HEK293 (cell line): Measurements from ENCODE around the gene TMOD4.

Experiments
- CTCF ChIA-PET: fragments of 350-600 bp; formaldehyde crosslinking; extraction: SDS; loops from one replicate; lab custom pipeline; 2021; ENCODE audit warnings: antibody characterized with exemption; lab: Yijun Ruan, JAX
- POLR2A ChIA-PET: fragments of 300-600 bp; formaldehyde crosslinking; extraction: SDS; loops from one replicate; lab custom pipeline; 2020; ENCODE audit warnings: antibody characterized with exemption, inconsistent platforms; lab: Yijun Ruan, JAX
- H3K27ac ChIP-seq: fragments of 200-500 bp; sonication (Bioruptor generic); 2 replicates; pipeline ENCODE4 v1.5.1; 2014; ENCODE audit warnings: low read depth, low read length, control low read depth, inconsistent platforms; ENCODE audit errors: extremely low read depth
- H3K36me3 ChIP-seq, 2 experiments: fragments of 200-500 bp in 1 of 2; sonication (Bioruptor generic) in 1 of 2; 1 replicate in 1 of 2; 2 replicates in 1 of 2; pipeline ENCODE4 v1.5.1; 2014 to 2017; ENCODE audit warnings: inconsistent platforms in 2 of 2, low read length in 2 of 2; ENCODE audit not compliant: control insufficient read depth in 2 of 2, insufficient read depth in 1 of 2
- H3K4me1 ChIP-seq: fragments of 200-500 bp; sonication (Bioruptor generic); 2 replicates; pipeline ENCODE4 v1.5.1; 2014; ENCODE audit warnings: mild to moderate bottlenecking, low read length, inconsistent platforms; ENCODE audit not compliant: control insufficient read depth, insufficient read depth
- H3K4me3 ChIP-seq: 2 replicates; pipeline ENCODE4 v1.5.1; 2011; ENCODE audit warnings: low read depth, mild to moderate bottlenecking, control low read depth, low read length, moderate library complexity
- H3K9me3 ChIP-seq: fragments of 200-500 bp; sonication (Bioruptor generic); 2 replicates; pipeline ENCODE4 v1.5.1; 2014; ENCODE audit warnings: low read depth, low read length, inconsistent platforms; ENCODE audit not compliant: control insufficient read depth, insufficient read depth
- HOXC10 ChIP-seq: sonication (generic); formaldehyde crosslinking; IDR thresholded peaks from 2 replicates; pipeline ENCODE4 v1.8.1; 2023; ENCODE audit warnings: mild to moderate bottlenecking, missing genetic modification reagents
- KLF10 ChIP-seq: fragments of 450-650 bp; IDR thresholded peaks from 2 replicates; pipeline ENCODE4 v1.5.1; 2018; ENCODE audit warnings: missing biosample characterization, mild to moderate bottlenecking, missing genetic modification characterization
- WT1 ChIP-seq: fragments of 450-650 bp; formaldehyde crosslinking; IDR thresholded peaks from 2 replicates; pipeline ENCODE4 v1.5.1; 2016; ENCODE audit warnings: missing biosample characterization, missing genetic modification characterization
- ZEB2 ChIP-seq: fragments of 450-650 bp; formaldehyde crosslinking; IDR thresholded peaks from 2 replicates; pipeline ENCODE4 v1.5.1; 2016; ENCODE audit warnings: missing biosample characterization, missing genetic modification characterization
- ZIC2 ChIP-seq: fragments of 450-650 bp; formaldehyde crosslinking; IDR thresholded peaks from 2 replicates; pipeline ENCODE4 v1.5.1; 2016; ENCODE audit warnings: missing biosample characterization, missing genetic modification characterization
- ZNF121 ChIP-seq: fragments of 450-650 bp; formaldehyde crosslinking; IDR thresholded peaks from 2 replicates; pipeline ENCODE4 v1.5.1; 2016; ENCODE audit warnings: missing biosample characterization, missing genetic modification characterization
- ZNF2 ChIP-seq: fragments of 450-650 bp; formaldehyde crosslinking; IDR thresholded peaks from 2 replicates; pipeline ENCODE4 v1.5.1; 2016; ENCODE audit warnings: missing biosample characterization, missing genetic modification characterization
- ZNF335 ChIP-seq: fragments of 450-650 bp; formaldehyde crosslinking; conservative IDR thresholded peaks from 2 replicates; pipeline ENCODE4 v1.5.1; 2016; ENCODE audit warnings: missing biosample characterization, missing genetic modification characterization
- ZNF366 ChIP-seq: fragments of 450-650 bp; formaldehyde crosslinking; conservative IDR thresholded peaks from 2 replicates; pipeline ENCODE4 v1.5.1; 2016; ENCODE audit warnings: missing biosample characterization, missing genetic modification characterization
- ZNF621 ChIP-seq: fragments of 450-650 bp; formaldehyde crosslinking; IDR thresholded peaks from 2 replicates; pipeline ENCODE4 v1.5.1; 2017; ENCODE audit warnings: missing biosample characterization, missing genetic modification characterization
- ZNF629 ChIP-seq: fragments of 450-650 bp; formaldehyde crosslinking; IDR thresholded peaks from 2 replicates; pipeline ENCODE4 v1.5.1; 2017; ENCODE audit warnings: missing biosample characterization, missing genetic modification characterization
- ZNF654 ChIP-seq: fragments of 450-650 bp; formaldehyde crosslinking; IDR thresholded peaks from 2 replicates; pipeline ENCODE4 v1.5.1; 2016; ENCODE audit warnings: low read depth, missing biosample characterization, missing genetic modification characterization
- ZNF660 ChIP-seq: fragments of 450-650 bp; IDR thresholded peaks from 2 replicates; pipeline ENCODE4 v1.5.1; 2018; ENCODE audit warnings: missing biosample characterization, mild to moderate bottlenecking, missing genetic modification characterization
- ZSCAN16 ChIP-seq: fragments of 450-650 bp; formaldehyde crosslinking; IDR thresholded peaks from 2 replicates; pipeline ENCODE4 v1.5.1; 2016; ENCODE audit warnings: missing biosample characterization, missing genetic modification characterization
- ZSCAN30 ChIP-seq: fragments of 450-650 bp; IDR thresholded peaks from 2 replicates; pipeline ENCODE4 v1.5.1; 2018; ENCODE audit warnings: missing biosample characterization, mild to moderate bottlenecking, missing genetic modification characterization, moderate library complexity
- TF ChIP-seq, protein P1 (sequence below): fragments of 450-650 bp; formaldehyde crosslinking; IDR thresholded peaks from 2 replicates; pipeline ENCODE4 v1.5.1; 2016; ENCODE audit warnings: missing biosample characterization, missing genetic modification characterization
- TF ChIP-seq, protein P2 (sequence below): IDR thresholded peaks from 2 replicates; pipeline ENCODE4 v1.6.1; 2011; ENCODE audit warnings: mild to moderate bottlenecking, low read depth, low read length, borderline replicate concordance
- TF ChIP-seq, protein P3 (sequence below): fragments of 450-650 bp; formaldehyde crosslinking; IDR thresholded peaks from 2 replicates; pipeline ENCODE4 v1.5.1; 2016; ENCODE audit warnings: missing biosample characterization, missing genetic modification characterization
- TF ChIP-seq, protein P4 (sequence below): fragments of 450-650 bp; formaldehyde crosslinking; IDR thresholded peaks from 2 replicates; pipeline ENCODE4 v1.5.1; 2017; ENCODE audit warnings: missing biosample characterization, missing genetic modification characterization
- TF ChIP-seq, protein P5 (sequence below): fragments of 450-650 bp; formaldehyde crosslinking; IDR thresholded peaks from 2 replicates; pipeline ENCODE4 v1.5.1; 2016; ENCODE audit warnings: missing biosample characterization, missing genetic modification characterization
- TF ChIP-seq, protein P6 (sequence below): fragments of 450-650 bp; formaldehyde crosslinking; IDR thresholded peaks from 2 replicates; pipeline ENCODE4 v1.5.1; 2016; ENCODE audit warnings: missing biosample characterization, missing genetic modification characterization
- TF ChIP-seq, protein P7 (sequence below): fragments of 450-650 bp; formaldehyde crosslinking; IDR thresholded peaks from 2 replicates; pipeline ENCODE4 v1.5.1; 2016; ENCODE audit warnings: missing biosample characterization, missing genetic modification characterization, borderline replicate concordance
- TF ChIP-seq, protein P8 (sequence below): fragments of 450-650 bp; formaldehyde crosslinking; IDR thresholded peaks from 2 replicates; pipeline ENCODE4 v1.5.1; 2016; ENCODE audit warnings: missing biosample characterization, missing genetic modification characterization

TMOD4 gene

DNA sequence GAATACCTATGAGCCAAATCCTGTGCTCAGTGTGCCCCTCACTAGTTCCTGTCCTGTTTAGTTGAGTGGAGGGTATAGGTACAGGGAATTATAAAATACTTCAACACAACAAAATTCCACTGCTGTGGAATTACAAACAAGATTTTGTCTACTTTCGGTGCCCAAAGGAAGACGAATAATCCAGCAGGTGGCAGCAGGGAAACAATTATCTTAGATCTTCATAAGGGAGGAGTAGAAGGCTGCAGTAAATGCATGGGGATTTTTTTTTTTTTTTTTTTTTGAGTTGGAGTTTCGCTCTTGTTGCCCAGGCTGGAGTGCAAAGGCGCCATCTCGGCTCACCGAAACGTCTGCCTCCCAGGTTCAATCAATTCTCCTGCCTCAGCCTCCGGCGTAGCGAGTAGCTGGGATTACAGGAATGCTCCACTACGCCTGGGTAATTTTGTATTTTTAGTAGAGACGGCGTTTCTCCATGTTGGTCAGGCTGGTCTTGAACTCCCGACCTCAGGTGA is 20.6 kb upstream of the TMOD4 start:
- Histone ChIP-seq H3K27ac (peak overlapping the region; percentile 35; the same call in 1 of the 2 replicates), H3K4me1 (no peaks in the 10 kb centered on the region; the same call in 1 of the 2 replicates), H3K4me3 (peak overlapping the region; percentile 26), H3K36me3 (no peaks in the 10 kb centered on the region; a peak in 1 of 3 replicates), H3K9me3 (no peaks in the 10 kb centered on the region)
- CTCF ChIA-PET: interaction anchor here (0.6 to 3.8 kb wide), 11 partner anchors 8 to 144 kb away, joined by 3 to 24 read pairs (median 3); no protein-coding TSS in a partner anchor
- POLR2A ChIA-PET: interaction anchor here (0.7 to 1.2 kb wide), 2 partner anchors 58 to 144 kb away, joined by 3 to 9 read pairs; partner anchors contain the start of gene PSMD4
- TF ChIP-seq, protein P1, sequence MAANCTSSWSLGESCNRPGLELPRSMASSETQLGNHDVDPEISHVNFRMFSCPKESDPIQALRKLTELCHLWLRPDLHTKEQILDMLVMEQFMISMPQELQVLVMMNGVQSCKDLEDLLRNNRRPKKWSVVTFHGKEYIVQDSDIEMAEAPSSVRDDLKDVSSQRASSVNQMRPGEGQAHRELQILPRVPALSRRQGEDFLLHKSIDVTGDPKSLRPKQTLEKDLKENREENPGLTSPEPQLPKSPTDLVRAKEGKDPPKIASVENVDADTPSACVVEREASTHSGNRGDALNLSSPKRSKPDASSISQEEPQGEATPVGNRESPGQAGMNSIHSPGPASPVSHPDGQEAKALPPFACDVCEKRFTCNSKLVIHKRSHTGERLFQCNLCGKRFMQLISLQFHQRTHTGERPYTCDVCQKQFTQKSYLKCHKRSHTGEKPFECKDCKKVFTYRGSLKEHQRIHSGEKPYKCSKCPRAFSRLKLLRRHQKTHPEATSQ (tag by site-specific recombination): no peak
- TF ChIP-seq ZIC2 (tag by site-specific recombination) (no peak), ZNF629 (tag by site-specific recombination) (peak; percentile 41; the same call in 1 of the 2 replicates), WT1 (tag by site-specific recombination) (0 out of 2 replicates have a peak, but pooled peaks have one; percentile 25), ZEB2 (peak; percentile 50), ZNF121 (tag by site-specific recombination) (no peak), ZSCAN16 (tag by site-specific recombination) (no peak), ZSCAN30 (0 out of 2 replicates have a peak, but pooled peaks have one; percentile 42), ZNF621 (no peak), ZNF366 (peak; percentile 81), ZNF654 (peak; percentile 98), KLF10 (0 out of 2 replicates have a peak, but pooled peaks have one; percentile 35), ZNF335 (tag by site-specific recombination) (peak; percentile 59), ZNF2 (tag by site-specific recombination) (peak; percentile 57; the same call in 1 of the 2 replicates), HOXC10 (no peak), ZNF660 (peak; percentile 82; the same call in 1 of the 2 replicates)
- TF ChIP-seq, protein P2, sequence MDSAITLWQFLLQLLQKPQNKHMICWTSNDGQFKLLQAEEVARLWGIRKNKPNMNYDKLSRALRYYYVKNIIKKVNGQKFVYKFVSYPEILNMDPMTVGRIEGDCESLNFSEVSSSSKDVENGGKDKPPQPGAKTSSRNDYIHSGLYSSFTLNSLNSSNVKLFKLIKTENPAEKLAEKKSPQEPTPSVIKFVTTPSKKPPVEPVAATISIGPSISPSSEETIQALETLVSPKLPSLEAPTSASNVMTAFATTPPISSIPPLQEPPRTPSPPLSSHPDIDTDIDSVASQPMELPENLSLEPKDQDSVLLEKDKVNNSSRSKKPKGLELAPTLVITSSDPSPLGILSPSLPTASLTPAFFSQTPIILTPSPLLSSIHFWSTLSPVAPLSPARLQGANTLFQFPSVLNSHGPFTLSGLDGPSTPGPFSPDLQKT: no peak
- TF ChIP-seq, protein P3, sequence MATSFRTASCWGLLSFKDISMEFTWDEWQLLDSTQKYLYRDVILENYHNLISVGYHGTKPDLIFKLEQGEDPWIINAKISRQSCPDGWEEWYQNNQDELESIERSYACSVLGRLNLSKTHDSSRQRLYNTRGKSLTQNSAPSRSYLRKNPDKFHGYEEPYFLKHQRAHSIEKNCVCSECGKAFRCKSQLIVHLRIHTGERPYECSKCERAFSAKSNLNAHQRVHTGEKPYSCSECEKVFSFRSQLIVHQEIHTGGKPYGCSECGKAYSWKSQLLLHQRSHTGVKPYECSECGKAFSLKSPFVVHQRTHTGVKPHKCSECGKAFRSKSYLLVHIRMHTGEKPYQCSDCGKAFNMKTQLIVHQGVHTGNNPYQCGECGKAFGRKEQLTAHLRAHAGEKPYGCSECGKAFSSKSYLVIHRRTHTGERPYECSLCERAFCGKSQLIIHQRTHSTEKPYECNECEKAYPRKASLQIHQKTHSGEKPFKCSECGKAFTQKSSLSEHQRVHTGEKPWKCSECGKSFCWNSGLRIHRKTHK: no peak
- TF ChIP-seq, protein P4, sequence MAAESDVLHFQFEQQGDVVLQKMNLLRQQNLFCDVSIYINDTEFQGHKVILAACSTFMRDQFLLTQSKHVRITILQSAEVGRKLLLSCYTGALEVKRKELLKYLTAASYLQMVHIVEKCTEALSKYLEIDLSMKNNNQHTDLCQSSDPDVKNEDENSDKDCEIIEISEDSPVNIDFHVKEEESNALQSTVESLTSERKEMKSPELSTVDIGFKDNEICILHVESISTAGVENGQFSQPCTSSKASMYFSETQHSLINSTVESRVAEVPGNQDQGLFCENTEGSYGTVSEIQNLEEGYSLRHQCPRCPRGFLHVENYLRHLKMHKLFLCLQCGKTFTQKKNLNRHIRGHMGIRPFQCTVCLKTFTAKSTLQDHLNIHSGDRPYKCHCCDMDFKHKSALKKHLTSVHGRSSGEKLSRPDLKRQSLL (tag by site-specific recombination): no peak
- TF ChIP-seq, protein P5, sequence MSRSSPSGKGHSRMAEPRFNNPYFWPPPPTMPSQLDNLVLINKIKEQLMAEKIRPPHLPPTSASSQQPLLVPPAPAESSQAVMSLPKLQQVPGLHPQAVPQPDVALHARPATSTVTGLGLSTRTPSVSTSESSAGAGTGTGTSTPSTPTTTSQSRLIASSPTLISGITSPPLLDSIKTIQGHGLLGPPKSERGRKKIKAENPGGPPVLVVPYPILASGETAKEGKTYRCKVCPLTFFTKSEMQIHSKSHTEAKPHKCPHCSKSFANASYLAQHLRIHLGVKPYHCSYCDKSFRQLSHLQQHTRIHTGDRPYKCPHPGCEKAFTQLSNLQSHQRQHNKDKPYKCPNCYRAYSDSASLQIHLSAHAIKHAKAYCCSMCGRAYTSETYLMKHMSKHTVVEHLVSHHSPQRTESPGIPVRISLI: peak; percentile 95
- TF ChIP-seq, protein P6, sequence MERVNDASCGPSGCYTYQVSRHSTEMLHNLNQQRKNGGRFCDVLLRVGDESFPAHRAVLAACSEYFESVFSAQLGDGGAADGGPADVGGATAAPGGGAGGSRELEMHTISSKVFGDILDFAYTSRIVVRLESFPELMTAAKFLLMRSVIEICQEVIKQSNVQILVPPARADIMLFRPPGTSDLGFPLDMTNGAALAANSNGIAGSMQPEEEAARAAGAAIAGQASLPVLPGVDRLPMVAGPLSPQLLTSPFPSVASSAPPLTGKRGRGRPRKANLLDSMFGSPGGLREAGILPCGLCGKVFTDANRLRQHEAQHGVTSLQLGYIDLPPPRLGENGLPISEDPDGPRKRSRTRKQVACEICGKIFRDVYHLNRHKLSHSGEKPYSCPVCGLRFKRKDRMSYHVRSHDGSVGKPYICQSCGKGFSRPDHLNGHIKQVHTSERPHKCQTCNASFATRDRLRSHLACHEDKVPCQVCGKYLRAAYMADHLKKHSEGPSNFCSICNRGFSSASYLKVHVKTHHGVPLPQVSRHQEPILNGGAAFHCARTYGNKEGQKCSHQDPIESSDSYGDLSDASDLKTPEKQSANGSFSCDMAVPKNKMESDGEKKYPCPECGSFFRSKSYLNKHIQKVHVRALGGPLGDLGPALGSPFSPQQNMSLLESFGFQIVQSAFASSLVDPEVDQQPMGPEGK (tag by site-specific recombination): 0 out of 2 replicates have a peak, but pooled peaks have one; percentile 35
- TF ChIP-seq, protein P7, sequence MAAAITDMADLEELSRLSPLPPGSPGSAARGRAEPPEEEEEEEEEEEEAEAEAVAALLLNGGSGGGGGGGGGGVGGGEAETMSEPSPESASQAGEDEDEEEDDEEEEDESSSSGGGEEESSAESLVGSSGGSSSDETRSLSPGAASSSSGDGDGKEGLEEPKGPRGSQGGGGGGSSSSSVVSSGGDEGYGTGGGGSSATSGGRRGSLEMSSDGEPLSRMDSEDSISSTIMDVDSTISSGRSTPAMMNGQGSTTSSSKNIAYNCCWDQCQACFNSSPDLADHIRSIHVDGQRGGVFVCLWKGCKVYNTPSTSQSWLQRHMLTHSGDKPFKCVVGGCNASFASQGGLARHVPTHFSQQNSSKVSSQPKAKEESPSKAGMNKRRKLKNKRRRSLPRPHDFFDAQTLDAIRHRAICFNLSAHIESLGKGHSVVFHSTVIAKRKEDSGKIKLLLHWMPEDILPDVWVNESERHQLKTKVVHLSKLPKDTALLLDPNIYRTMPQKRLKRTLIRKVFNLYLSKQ (tag by site-specific recombination): no peak
- TF ChIP-seq, protein P8, sequence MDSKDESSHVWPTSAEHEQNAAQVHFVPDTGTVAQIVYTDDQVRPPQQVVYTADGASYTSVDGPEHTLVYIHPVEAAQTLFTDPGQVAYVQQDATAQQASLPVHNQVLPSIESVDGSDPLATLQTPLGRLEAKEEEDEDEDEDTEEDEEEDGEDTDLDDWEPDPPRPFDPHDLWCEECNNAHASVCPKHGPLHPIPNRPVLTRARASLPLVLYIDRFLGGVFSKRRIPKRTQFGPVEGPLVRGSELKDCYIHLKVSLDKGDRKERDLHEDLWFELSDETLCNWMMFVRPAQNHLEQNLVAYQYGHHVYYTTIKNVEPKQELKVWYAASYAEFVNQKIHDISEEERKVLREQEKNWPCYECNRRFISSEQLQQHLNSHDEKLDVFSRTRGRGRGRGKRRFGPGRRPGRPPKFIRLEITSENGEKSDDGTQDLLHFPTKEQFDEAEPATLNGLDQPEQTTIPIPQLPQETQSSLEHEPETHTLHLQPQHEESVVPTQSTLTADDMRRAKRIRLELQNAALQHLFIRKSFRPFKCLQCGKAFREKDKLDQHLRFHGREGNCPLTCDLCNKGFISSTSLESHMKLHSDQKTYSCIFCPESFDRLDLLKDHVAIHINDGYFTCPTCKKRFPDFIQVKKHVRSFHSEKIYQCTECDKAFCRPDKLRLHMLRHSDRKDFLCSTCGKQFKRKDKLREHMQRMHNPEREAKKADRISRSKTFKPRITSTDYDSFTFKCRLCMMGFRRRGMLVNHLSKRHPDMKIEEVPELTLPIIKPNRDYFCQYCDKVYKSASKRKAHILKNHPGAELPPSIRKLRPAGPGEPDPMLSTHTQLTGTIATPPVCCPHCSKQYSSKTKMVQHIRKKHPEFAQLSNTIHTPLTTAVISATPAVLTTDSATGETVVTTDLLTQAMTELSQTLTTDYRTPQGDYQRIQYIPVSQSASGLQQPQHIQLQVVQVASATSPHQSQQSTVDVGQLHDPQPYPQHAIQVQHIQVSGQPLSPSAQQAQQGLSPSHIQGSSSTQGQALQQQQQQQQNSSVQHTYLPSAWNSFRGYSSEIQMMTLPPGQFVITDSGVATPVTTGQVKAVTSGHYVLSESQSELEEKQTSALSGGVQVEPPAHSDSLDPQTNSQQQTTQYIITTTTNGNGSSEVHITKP (tag by site-specific recombination): peak; percentile 55
